GM19438 (cell line): ENCODE results near the gene TPI1.

Source experiments
- ATAC-seq: cut with Tn5 transposase; IDR thresholded peaks from one replicate; pipeline ENCODE4 v1.9.1; 2021; ENCODE audit warnings: low read depth; ENCODE audit not compliant: unreplicated experiment

Gene TPI1

DNA sequence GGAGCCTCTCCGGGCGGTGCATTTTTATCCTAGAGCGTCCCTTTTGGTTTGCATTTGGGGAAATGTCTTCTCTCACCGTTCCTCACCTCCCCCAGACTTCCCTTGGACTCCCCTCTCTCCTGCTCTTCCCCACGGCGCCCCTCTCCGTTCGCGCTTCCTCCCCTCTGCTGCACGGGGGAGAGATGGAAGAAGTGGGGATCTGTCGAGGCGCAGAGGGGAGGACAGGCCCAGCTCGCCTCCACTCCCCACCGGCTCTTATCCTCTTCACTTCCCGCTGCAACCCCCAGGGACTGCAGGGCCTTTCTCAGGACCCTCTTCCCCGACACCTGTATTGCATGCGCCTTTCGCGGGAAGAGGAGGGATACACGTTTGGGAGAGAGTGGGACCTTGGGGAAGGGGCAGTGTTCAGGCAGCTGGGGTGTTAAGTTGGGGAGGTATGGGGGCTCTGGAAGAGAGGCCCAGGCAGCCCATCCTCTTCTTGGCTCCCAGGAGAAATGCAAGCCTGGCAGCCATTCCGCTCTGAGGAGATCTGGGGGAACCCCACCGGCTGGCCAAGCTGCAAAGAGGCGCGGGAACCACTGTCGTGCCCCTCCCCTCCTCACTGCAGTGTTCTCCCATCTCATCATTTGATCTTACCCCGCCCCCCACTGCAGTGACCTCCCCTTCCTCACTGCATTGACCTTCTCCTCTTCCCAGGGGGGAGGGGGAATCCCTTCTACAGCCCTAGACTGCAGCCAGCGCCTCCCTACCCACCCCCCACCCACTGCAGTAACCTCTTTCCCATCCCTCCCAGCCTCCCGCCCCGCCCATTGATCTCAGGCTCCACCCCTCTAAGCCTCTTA lies 47.8 kb downstream of the TPI1 start:
- peak; percentile 13 for ATAC-seq

DNA sequence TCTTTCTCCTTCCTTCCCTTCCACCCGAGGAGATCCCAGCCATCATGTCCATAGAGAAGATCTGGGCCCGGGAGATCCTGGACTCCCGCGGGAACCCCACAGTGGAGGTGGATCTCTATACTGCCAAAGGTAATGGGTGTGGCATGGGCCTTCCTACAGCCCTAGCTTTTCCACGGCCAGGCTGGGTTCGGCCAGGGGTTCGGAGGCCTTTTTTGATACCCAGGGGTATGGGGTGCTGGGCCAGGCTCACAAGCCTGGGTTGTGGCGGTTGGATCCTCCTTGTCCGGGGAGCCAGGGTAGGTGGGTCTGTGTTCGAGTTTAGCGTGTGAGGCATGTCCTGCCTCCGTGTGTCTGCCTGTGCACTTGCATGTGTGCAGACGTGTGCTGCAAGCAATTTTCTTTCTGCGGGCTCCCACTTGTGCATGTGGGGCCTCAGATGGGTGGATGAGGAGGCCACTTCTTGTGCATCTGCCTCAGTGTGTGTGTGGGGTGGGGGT lies 48.5 kb downstream of the TPI1 start:
- no peak for ATAC-seq

DNA sequence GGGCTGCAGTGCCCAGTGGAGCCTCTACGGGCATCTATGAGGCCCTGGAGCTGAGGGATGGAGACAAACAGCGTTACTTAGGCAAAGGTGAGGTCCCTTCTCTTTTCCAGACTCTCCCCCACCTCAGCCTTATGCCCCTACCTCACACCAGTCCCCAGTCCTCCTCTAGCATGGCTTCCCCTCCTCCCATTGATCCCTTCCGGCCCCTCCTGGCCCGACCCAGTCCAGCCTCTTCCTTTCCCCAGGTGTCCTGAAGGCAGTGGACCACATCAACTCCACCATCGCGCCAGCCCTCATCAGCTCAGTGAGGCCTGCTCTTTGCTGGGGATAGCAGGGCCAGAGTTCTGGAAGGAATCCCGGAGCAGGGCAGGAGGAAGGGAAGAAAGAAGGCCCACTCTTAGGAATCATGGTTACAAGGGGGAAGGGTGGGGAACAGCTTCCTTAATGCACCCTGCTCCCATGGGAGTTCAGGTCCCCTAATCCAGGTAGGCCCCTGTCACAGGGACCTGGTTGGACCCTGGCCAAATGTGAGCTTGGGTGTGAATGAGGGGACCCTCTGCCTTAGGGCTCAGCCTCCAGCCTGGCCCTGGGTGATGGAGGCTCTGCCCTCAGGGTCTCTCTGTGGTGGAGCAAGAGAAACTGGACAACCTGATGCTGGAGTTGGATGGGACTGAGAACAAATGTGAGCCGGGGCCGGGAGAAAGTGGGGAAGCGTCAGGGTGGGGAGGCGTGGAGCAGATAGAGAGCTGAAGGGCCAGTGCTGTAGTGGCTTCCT lies 49.3 kb downstream of the TPI1 start:
- ATAC-seq, result no peak

DNA sequence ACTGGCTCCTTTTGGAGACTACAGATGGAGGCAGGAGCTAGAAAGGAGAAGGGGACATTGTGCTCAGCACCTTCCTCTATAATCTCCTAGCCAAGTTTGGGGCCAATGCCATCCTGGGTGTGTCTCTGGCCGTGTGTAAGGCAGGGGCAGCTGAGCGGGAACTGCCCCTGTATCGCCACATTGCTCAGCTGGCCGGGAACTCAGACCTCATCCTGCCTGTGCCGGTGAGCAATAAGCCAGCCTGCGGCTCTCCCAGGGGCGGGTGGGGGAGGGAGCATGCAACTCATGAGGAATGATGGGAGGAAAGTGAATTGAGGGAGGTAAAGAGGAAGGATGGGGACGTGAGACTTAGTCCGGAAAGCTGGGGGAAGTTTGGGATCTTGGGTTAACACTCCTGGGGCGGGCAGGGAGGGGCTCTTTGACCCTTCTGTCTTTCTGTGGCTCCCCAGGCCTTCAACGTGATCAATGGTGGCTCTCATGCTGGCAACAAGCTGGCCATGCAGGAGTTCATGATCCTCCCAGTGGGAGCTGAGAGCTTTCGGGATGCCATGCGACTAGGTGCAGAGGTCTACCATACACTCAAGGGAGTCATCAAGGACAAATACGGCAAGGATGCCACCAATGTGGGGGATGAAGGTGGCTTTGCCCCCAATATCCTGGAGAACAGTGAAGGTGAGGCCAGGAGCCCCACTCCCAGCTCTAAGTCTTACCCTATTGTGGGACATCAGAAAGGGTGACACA lies 50.3 kb downstream of the TPI1 start:
- ATAC-seq, result no peak

DNA sequence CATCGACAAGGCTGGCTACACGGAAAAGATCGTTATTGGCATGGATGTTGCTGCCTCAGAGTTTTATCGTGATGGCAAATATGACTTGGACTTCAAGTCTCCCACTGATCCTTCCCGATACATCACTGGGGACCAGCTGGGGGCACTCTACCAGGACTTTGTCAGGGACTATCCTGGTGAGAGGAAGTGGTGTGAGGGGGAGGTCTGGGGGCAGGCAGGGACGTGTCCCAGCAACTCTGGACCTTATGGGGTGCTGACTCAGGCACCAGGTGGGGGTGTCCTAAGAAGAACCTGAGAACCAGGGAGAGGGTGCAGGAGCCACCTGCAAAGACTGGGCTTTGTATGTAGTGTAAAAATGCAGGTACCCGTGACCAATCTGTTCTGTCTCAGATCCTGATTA lies 52.3 kb downstream of the TPI1 start:
- ATAC-seq, result no peak
